H1 (cell line): ENCODE measurements around the gene DNAJB7. TPM values are rescaled to one million over a fixed set of nuclear protein-coding genes. Genes with fewer than 3 reads are reported as not detected.

Source experiments
- CTCF ChIA-PET: fragments of 300-600 bp; sonication (Branson Sonifier 250); formaldehyde crosslinking; loops from one replicate; lab custom pipeline; 2021; ENCODE audit not compliant: partially characterized antibody; lab: Charles Lee
- POLR2A ChIA-PET: fragments of 300-600 bp; sonication (Branson Sonifier 250); formaldehyde crosslinking; loops from one replicate; lab custom pipeline; 2021; ENCODE audit warnings: inconsistent platforms; ENCODE audit not compliant: partially characterized antibody; lab: Charles Lee
- DNase-seq, 2 experiments: peaks; one replicate each; pipeline versions ENCODE4 v3.0.0 to v3.0.0-alpha.2; 2010 to 2022; ENCODE audit warnings: low spot score in 2 of 2, low read depth in 1 of 2, mixed read lengths in 1 of 2
- FAIRE-seq: peaks from 2 replicates; lab custom pipeline; 2011; peaks lifted over from hg19 to GRCh38; lab: Jason Lieb, UNC
- H2AFZ ChIP-seq: 2 replicates; pipeline ENCODE4 v1.8.1; 2012; ENCODE audit warnings: low read length, inconsistent platforms
- H2AK5ac ChIP-seq: 2 replicates; pipeline ENCODE4 v1.6.1; 2013; ENCODE audit warnings: low read depth, low read length
- H2BK120ac ChIP-seq: replicated peaks from 2 replicates; pipeline ENCODE3; 2013; ENCODE audit warnings: low read depth, low read length, inconsistent platforms
- H2BK12ac ChIP-seq: 2 replicates; pipeline ENCODE4 v1.6.1; 2013; ENCODE audit warnings: low read depth, low read length
- H2BK15ac ChIP-seq: 2 replicates; pipeline ENCODE4 v1.6.1; 2013; ENCODE audit warnings: low read length
- H2BK20ac ChIP-seq: 2 replicates; pipeline ENCODE4 v1.6.1; 2013; ENCODE audit warnings: low read length
- H2BK5ac ChIP-seq: 2 replicates; pipeline ENCODE4 v1.6.1; 2013; ENCODE audit warnings: low read depth, low read length
- H3K14ac ChIP-seq: 2 replicates; pipeline ENCODE4 v1.6.1; 2013; ENCODE audit warnings: inconsistent platforms; ENCODE audit not compliant: insufficient read length
- H3K18ac ChIP-seq: 2 replicates; pipeline ENCODE4 v1.6.1; 2013; ENCODE audit warnings: low read length; ENCODE audit errors: extremely low read depth
- H3K23ac ChIP-seq: 2 replicates; pipeline ENCODE4 v1.6.1; 2013; ENCODE audit warnings: inconsistent platforms; ENCODE audit not compliant: insufficient read length
- H3K23me2 ChIP-seq: 2 replicates; pipeline ENCODE4 v1.6.1; 2013; ENCODE audit warnings: low read depth, low read length
- H3K27ac ChIP-seq: 2 replicates; pipeline ENCODE4 v1.6.1; 2011; ENCODE audit warnings: low read depth, low read length, inconsistent platforms
- H3K27me3 ChIP-seq, 4 experiments: replicated peaks in 1 of 4; 1 replicate in 1 of 4; 2 replicates in 3 of 4; pipeline versions ENCODE4 v1.6.1 to v1.8.1; 2011 to 2013; ENCODE audit warnings: low read length in 3 of 4, mild to moderate bottlenecking in 3 of 4, inconsistent platforms in 2 of 4, mixed read lengths in 2 of 4, moderate library complexity in 1 of 4; ENCODE audit not compliant: control insufficient read depth in 3 of 4, insufficient read depth in 3 of 4; ENCODE audit errors: extremely low read depth in 1 of 4
- H3K36me3 ChIP-seq, 4 experiments: 2 replicates each; pipeline versions ENCODE4 v1.6.1 to v1.8.1; 2011 to 2013; ENCODE audit warnings: mild to moderate bottlenecking in 4 of 4, low read length in 3 of 4, moderate library complexity in 2 of 4, control low read depth in 1 of 4, inconsistent platforms in 1 of 4; ENCODE audit not compliant: insufficient read depth in 4 of 4, control insufficient read depth in 2 of 4
- H3K4ac ChIP-seq: replicated peaks from 2 replicates; pipeline ENCODE3; 2013; ENCODE audit warnings: low read length, low read depth, mixed read lengths, inconsistent platforms; ENCODE audit not compliant: insufficient read length
- H3K4me1 ChIP-seq, 4 experiments: replicated peaks in 1 of 4; 1 replicate in 1 of 4; 2 replicates in 3 of 4; pipeline versions ENCODE4 v1.6.1 to v1.8.1; 2011 to 2013; ENCODE audit warnings: low read length in 3 of 4, inconsistent platforms in 2 of 4, mixed read lengths in 1 of 4; ENCODE audit not compliant: insufficient read depth in 4 of 4, control insufficient read depth in 3 of 4
- H3K4me2 ChIP-seq, 2 experiments: 2 replicates each; pipeline versions ENCODE4 v1.6.1 to v1.8.1; 2011 to 2013; ENCODE audit warnings: low read depth in 2 of 2, low read length in 2 of 2, control low read depth in 1 of 2, inconsistent platforms in 1 of 2, mild to moderate bottlenecking in 1 of 2; ENCODE audit not compliant: insufficient read depth in 1 of 2
- H3K4me3 ChIP-seq, 4 experiments: fragments of 200-600, 300-600 bp in 1 of 4; sonication (generic), shearing (Covaris generic), sonication (Bioruptor Twin) in 1 of 4; 2 replicates each; pipeline versions ENCODE4 v1.5.1 to v1.8.1; 2011 to 2016; ENCODE audit warnings: low read length in 4 of 4, low read depth in 3 of 4, control low read depth in 2 of 4, inconsistent platforms in 2 of 4, mild to moderate bottlenecking in 2 of 4, mixed read lengths in 1 of 4, moderate library complexity in 1 of 4; ENCODE audit not compliant: insufficient read depth in 2 of 4; ENCODE audit errors: extremely low read depth in 1 of 4
- H3K56ac ChIP-seq: replicated peaks from 2 replicates; pipeline ENCODE3; 2013; ENCODE audit warnings: low read depth, mild to moderate bottlenecking, mixed read lengths, low read length, inconsistent platforms; ENCODE audit not compliant: insufficient read length
- H3K79me1 ChIP-seq: 2 replicates; pipeline ENCODE4 v1.6.1; 2013; ENCODE audit warnings: low read depth, low read length, control low read depth
- H3K79me2 ChIP-seq, 2 experiments: 2 replicates each; pipeline versions ENCODE4 v1.6.1 to v1.8.1; 2012 to 2013; ENCODE audit warnings: low read length in 2 of 2, mild to moderate bottlenecking in 2 of 2, inconsistent platforms in 1 of 2; ENCODE audit not compliant: insufficient read depth in 2 of 2, control insufficient read depth in 1 of 2
- H3K9ac ChIP-seq, 4 experiments: replicated peaks in 1 of 4; 1 replicate in 1 of 4; 2 replicates in 3 of 4; pipeline versions ENCODE4 v1.6.1 to v1.8.1; 2011 to 2013; ENCODE audit warnings: low read depth in 3 of 4, low read length in 3 of 4, control low read depth in 2 of 4, mild to moderate bottlenecking in 2 of 4, moderate library complexity in 2 of 4, inconsistent platforms in 1 of 4; ENCODE audit errors: extremely low read depth in 1 of 4
- H3K9me3 ChIP-seq, 2 experiments: 2 replicates each; pipeline versions ENCODE4 v1.6.1 to v1.8.1; 2012 to 2013; ENCODE audit warnings: mild to moderate bottlenecking in 2 of 2, moderate library complexity in 2 of 2, control low read depth in 1 of 2, inconsistent platforms in 1 of 2, low read depth in 1 of 2, low read length in 1 of 2, mixed read lengths in 1 of 2; ENCODE audit not compliant: insufficient read depth in 2 of 2
- H4K20me1 ChIP-seq, 2 experiments: replicated peaks in 1 of 2; 2 replicates each; pipeline versions ENCODE3 to v1.8.1; 2011 to 2013; ENCODE audit warnings: inconsistent platforms in 2 of 2, low read length in 2 of 2, mild to moderate bottlenecking in 1 of 2; ENCODE audit not compliant: insufficient read depth in 2 of 2, control insufficient read depth in 1 of 2
- H4K5ac ChIP-seq: 2 replicates; pipeline ENCODE4 v1.6.1; 2013; ENCODE audit warnings: low read length, low read depth, mixed read lengths, inconsistent platforms; ENCODE audit not compliant: insufficient read length
- H4K8ac ChIP-seq: 2 replicates; pipeline ENCODE4 v1.8.0; 2013; ENCODE audit warnings: mild to moderate bottlenecking, moderate library complexity, low read length, inconsistent platforms; ENCODE audit not compliant: insufficient read depth; ENCODE audit errors: extremely low read depth
- H4K91ac ChIP-seq: replicated peaks from 2 replicates; pipeline ENCODE3; 2013; ENCODE audit warnings: low read length, mixed read lengths, inconsistent platforms; ENCODE audit not compliant: insufficient read length
- BRCA1 ChIP-seq: IDR thresholded peaks from 2 replicates; pipeline ENCODE4 v1.6.1; 2012; ENCODE audit warnings: low read depth, low read length, improper control_type of control experiment
- EZH2 ChIP-seq: fragments of 200-600 bp; sonication (generic); IDR thresholded peaks from 2 replicates; pipeline ENCODE4 v1.7.1; 2012; ENCODE audit warnings: low read depth, mild to moderate bottlenecking, moderate library complexity, low read length, inconsistent platforms; ENCODE audit not compliant: severe bottlenecking
- KDM1A ChIP-seq: fragments of 200-600, 300-600 bp; sonication (generic); IDR thresholded peaks from 2 replicates; pipeline ENCODE4 v1.7.1; 2016; ENCODE audit warnings: mild to moderate bottlenecking, low read length, borderline replicate concordance
- RFX5 ChIP-seq: IDR thresholded peaks from 2 replicates; pipeline ENCODE4 v1.6.1; 2011; ENCODE audit warnings: low read depth, low read length, improper control_type of control experiment, borderline replicate concordance
- SIX5 ChIP-seq: IDR thresholded peaks from 2 replicates; pipeline ENCODE4 v1.6.1; 2011; ENCODE audit warnings: mild to moderate bottlenecking, low read depth, low read length
- polyA plus RNA-seq, 7 experiments: library from polyadenylated mRNA; depleted of rRNA in 3 of 7; stranded (reverse) in 5 of 7; unstranded in 2 of 7; fragments of >200 nt in 5 of 7; fragments of 200-250 nt in 2 of 7; gene quantifications; 1 replicate in 5 of 7; 2 replicates in 1 of 7; 4 replicates in 1 of 7; pipeline versions ENCODE4 v1.2.1 to v1.2.3, GENCODE V29; 2011 to 2013; ENCODE audit warnings: missing spikeins in 2 of 7, mixed read lengths in 2 of 7
- total RNA-seq: library from RNA; stranded (reverse); fragmentation: NEBNext Ultra II Directional; extraction: Animal tissue kit (Norgen Biotek cat#: 25700); gene quantifications from 2 replicates; pipeline ENCODE4 v1.2.1, GENCODE V29; 2021
- TF ChIP-seq, protein P1 (sequence below): IDR thresholded peaks from 2 replicates; pipeline ENCODE4 v1.6.1; 2012; ENCODE audit warnings: low read length, inconsistent platforms

The DNAJB7 gene
- total and polyA plus RNA-seq, 2 of the 8 experiments (the other 6 are each of a cell fraction or from before 2014, with no cell fraction given), result not detected

- no peak for TF ChIP-seq BRCA1
Measured at GRCh38 chr22:40817737-40818136, 44.2 kb downstream of the DNAJB7 start (continued).

- Histone ChIP-seq H3K23ac (no peak overlapping the region), H3K79me1 (peaks cover 9% of the 10 kb centered on the region), H4K8ac (no peak overlapping the region), H2BK20ac (no peak overlapping the region), H3K14ac (no peak overlapping the region), H3K56ac (no peak overlapping the region), H2AFZ (no peak overlapping the region), H2BK120ac (no peak overlapping the region), H3K18ac (no peak overlapping the region), H3K4me3 (no peak overlapping the region), H4K91ac (no peak overlapping the region), H3K4me1 (peaks cover 0 to 1% (median 0%) of the 10 kb centered on the region in 4 experiments; a peak in 2 of 7 replicates), H2BK12ac (no peak overlapping the region), H3K36me3 (peaks cover 0 to 5% (median 1%) of the 10 kb centered on the region in 4 experiments; a peak in 1 of 8 replicates), H3K27ac (no peak overlapping the region), H4K20me1 (no peaks in the 10 kb centered on the region), H3K9me3 (no peaks in the 10 kb centered on the region), H3K4me2 (no peak overlapping the region), H3K4ac (no peak overlapping the region), H3K27me3 (no peaks in the 10 kb centered on the region), H3K9ac (no peak overlapping the region), H3K79me2 (peaks cover 5 to 76% of the 10 kb centered on the region in 2 experiments; a peak in 3 of 4 replicates), H4K5ac (no peak overlapping the region), H3K23me2 (no peaks in the 10 kb centered on the region), H2BK5ac (no peak overlapping the region), H2AK5ac (no peak overlapping the region), H2BK15ac (no peak overlapping the region)
- FAIRE-seq (no peak), DNase-seq (no peak)
- TF ChIP-seq KDM1A (no peak), SIX5 (no peak), EZH2 (no peak), RFX5 (no peak)
- TF ChIP-seq, protein P1, sequence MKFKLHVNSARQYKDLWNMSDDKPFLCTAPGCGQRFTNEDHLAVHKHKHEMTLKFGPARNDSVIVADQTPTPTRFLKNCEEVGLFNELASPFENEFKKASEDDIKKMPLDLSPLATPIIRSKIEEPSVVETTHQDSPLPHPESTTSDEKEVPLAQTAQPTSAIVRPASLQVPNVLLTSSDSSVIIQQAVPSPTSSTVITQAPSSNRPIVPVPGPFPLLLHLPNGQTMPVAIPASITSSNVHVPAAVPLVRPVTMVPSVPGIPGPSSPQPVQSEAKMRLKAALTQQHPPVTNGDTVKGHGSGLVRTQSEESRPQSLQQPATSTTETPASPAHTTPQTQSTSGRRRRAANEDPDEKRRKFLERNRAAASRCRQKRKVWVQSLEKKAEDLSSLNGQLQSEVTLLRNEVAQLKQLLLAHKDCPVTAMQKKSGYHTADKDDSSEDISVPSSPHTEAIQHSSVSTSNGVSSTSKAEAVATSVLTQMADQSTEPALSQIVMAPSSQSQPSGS, result no peak
- ChIA-PET CTCF (no interaction called here), POLR2A (interaction anchor here (2.1 kb wide), 1 partner anchor 11 kb away, joined by 4 read pairs; no protein-coding TSS in a partner anchor)
Measured at GRCh38 chr22:40813912-40814315, 48.0 kb downstream of the DNAJB7 start.
